ENCODE measurements around the gene TLR10.

The TLR10 gene

DNA sequence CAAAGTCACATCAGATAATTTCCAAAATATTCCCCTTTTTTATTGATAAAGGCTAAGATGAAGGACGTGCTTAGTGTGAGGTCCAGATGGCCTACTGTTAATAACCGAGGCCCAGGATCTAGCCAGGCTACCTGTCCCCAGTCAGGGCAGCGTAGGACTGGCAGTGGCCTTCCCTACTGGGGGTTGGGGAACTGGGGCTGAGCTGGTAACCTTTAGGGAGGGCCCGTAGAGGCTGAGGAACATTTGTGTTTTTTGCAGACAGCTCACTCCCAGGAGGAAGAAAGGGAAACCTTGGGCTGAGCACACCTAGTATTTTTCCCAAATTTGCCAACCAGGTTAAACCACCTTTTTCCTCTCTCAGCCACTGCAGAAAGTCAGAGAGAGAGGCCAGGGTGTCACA, 59.7 kb downstream of the TLR10 start:
- DNase-seq = no peak
